DMS153 treated with DMSO at 0.1 percent for 48 hours (cell line): Measurements from ENCODE around the gene TANC1.

Experiments
- DNase-seq: peaks from one replicate; lab custom pipeline; 2025; ENCODE audit not compliant: unreplicated experiment; lab: John Stamatoyannopoulos, UW

TANC1 gene

DNA sequence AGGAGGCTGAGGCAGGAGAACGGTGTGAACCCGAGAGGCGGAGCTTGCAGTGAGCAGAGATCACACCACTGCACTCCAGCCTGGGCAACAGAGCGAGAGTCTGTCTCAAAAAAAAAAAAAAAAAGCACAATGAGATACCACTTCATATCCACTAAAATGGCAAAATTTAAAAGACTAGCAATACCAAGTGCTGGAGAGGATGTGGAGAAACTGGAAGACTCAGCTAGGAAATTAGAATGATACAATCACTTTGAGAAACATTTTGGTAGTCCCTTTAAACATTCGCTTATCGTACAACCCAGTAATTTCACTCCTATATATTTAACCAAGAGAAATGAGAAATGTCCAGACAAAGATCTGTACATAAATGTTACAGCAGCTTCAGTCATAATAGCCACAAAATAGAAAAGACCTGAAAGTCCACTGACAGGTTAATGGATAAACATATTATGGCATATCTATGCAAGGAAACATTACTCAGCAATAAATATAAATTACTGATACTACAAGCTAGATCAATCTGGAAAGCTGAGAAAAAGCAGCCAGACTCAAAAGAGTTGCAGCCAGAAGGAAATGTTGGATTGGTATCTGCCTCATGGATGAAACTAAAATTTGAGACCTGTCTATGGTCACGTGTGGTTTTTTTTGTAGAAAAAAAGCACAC, 278.0 kb downstream of the TANC1 start:
- no peak for DNase-seq

DNA sequence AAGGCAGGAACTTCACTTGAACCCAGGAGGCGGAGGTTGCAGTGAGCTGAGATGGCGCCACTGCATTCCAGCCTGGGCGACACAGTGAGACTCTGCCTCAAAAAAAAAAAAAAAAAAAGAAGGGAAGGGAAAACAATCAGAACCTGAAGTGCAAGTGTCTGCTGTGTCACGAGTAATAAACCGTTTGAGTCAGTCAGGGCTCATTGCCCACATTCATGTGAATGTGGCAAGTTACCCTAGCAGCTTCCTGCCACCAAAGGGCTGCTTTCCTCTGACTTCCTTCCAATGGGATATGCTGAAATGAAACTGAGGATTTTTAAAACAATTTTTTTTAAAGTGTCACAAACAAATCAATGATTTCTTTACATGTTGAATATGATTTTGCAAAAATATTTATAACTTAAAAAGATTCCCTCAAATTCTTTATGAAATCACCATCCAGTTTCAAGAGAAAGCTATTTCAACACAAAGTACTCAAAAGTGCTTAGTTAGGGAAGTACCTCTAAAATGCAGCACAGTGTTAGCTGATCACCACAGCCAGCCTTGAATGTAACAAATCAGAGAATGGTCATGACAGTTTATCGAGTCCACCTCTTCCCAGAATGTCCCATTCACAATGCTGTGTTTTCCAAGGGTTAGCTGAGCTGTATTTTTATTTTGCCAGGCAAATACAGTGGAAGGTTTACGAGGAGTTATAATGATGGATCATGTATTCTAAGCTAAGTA, 281.7 kb downstream of the TANC1 start:
- DNase-seq: peak; percentile 54

DNA sequence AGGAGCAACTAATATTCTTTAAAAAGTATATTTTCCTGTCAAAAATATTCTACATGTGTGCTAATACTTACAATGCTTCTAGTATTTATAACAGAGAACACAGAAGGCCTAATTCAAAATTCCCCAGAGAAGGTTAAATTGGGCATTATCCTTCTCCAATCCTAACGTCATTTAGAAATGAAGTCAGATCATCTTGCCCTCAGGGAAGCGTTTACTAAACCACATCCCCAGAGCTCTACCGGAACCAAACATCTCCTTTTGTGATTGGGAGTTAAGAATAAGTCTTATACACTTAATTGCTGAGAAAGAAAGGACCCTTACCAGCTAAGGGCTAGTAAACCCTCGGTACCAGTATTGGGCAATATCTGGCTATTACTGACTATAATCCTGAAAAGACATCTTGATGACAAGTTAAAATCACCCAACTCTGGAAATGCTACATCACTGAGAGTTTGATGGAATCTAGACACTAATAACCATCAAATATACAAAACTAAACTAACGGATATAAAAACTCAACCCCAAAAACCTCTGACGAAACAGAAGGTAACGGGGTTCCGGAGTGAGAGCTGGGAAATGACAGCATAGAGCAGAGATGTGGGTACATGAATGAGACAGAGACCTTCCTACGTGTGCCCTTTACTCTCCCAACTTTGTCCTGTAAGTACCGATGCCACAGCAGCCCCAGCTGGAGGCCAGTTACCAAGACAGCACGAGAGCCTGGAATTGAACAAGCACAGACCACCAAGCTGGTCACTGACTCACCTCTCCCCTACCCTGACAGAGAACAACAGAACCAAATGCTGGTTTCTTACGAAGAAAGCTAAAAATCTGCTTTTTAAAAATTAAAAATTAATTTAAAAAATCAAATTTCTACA, 283.1 kb downstream of the TANC1 start:
- DNase-seq: no peak

GRCh38 chr2:159252905-159253304, 284.5 kb downstream of the TANC1 start:
- no peak for DNase-seq

- DNase-seq: no peak
These were observed 287.7 kb downstream of the TANC1 start for GRCh38 chr2:159256159-159256558.

DNA sequence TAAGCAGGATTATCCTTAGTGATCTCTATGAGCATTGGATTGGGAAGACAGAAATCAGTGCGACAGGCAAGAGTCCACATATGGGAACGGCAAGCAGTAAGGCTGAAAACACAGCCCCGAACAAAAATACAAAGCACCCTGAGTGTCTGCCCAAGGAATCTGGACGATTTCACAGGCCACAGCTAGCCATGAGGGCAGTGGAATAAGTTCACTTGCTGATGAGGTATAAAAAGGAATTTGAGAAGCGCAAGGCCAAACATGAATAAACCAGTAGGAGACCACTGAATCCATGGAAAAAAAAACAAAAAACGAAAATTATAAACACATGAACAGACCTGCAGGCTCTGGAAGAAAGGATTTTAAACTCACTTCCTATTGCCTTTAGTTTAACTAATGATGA, 293.8 kb downstream of the TANC1 start:
- DNase-seq: no peak

- DNase-seq: no peak
These were observed 294.5 kb downstream of the TANC1 start for GRCh38 chr2:159262904-159263303.

GRCh38 chr2:159265171-159265576, 296.7 kb downstream of the TANC1 start:
- no peak for DNase-seq

DNA sequence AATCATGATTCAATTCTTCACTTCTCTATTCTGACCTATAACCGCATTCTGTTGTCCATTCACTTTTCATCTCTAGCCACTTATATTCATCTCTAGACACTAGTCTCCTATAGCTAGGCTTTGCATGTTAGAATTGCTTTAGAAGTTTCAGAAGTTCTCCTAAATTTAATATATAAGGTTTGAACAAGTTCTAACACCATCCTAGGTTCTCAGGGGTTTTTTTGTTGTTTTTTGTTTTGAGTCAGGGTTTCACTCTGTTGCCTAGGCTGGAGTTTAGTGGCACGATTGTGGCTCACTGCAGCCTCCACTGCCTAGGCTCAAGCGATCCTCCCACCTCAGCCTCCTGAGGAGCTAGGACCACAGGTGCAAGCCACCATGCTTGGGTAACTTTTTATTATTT, 298.1 kb downstream of the TANC1 start:
- no peak for DNase-seq

GRCh38 chr2:159267921-159268320, 299.5 kb downstream of the TANC1 start:
- no peak for DNase-seq

DNA sequence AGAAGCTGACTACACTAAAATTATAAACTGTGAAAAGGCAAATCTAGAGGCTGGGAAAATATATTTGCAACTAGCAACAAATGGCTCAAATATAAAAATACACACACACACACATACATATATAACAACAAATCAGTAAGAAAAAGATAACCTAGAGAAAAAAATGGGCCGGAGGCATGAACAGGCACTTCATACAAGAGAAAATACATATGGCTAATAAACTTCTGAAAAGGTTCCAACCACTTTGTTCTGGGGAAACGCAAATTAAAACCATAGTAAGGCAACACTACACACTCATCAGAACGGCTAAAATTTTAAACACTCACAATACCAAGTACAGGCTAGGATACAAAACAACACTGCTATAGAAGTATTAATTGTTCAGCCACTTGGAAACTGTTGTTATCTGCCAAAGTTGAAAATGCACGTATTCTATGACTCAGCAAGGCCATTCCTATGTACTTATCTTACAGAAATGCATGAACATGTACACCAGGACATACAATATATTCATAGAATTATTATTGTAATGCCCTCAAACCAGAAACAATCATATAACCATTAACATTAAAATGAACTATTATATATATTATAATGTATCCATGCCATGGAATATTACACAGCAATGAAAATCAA, 302.4 kb downstream of the TANC1 start:
- no peak for DNase-seq

GRCh38 chr2:159272156-159272555, 303.7 kb downstream of the TANC1 start:
- DNase-seq: no peak

GRCh38 chr2:159275111-159275510, 306.7 kb downstream of the TANC1 start:
- DNase-seq: no peak

- no peak for DNase-seq
These were observed 311.3 kb downstream of the TANC1 start for GRCh38 chr2:159279700-159280099.

- no peak for DNase-seq
These were observed 312.6 kb downstream of the TANC1 start for GRCh38 chr2:159281002-159281401.
